Mucosa of gallbladder (tissue), 1 donor: ENCODE measurements around the gene MC3R. TPM values are rescaled to one million over a fixed set of nuclear protein-coding genes. Genes with fewer than 3 reads are reported as not detected.

Experiments
- DNase-seq: peaks from one replicate; pipeline ENCODE4 v3.0.0-alpha.2; 2020; ENCODE audit warnings: low spot score
- total RNA-seq: library from RNA; stranded (reverse); gene quantifications from one replicate; pipeline ENCODE4 v1.2.1, GENCODE V29; 2021
- donor health status: DM: no; HTN: no; CAD: no.

The MC3R gene
- total RNA-seq, 1 donor from 2014 or later = not detected

GRCh38 chr20:56249956-56250355, 1.4 kb downstream of the MC3R start:
- no peak for DNase-seq

- no peak for DNase-seq
These were observed 9.1 kb downstream of the MC3R start for GRCh38 chr20:56257604-56258003.

GRCh38 chr20:56259948-56260347, 11.4 kb downstream of the MC3R start:
- no peak for DNase-seq

- no peak for DNase-seq
These were observed 20.0 kb downstream of the MC3R start for GRCh38 chr20:56268536-56268935.

GRCh38 chr20:56271974-56272373, 23.4 kb downstream of the MC3R start:
- no peak for DNase-seq

DNA sequence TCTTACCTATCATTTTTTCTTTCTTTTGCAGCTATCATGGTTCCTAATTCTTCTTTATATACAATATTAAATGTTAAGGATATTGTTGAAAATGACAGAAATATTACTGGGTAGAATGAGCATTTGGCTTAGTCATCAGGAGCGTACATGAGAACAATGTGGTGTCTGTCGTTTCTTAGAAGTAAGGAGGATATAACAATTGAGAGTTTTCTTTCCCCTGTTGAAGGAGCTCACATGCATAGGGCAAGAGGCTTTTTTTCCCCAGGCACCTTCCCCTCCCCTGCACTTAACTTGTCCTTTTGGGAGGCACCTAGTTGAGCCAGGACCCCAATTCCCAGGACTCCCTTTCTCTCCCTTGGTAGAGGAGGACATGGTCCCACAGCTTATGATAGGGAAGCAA, 25.0 kb downstream of the MC3R start:
- no peak for DNase-seq

- no peak for DNase-seq
These were observed 25.6 kb downstream of the MC3R start for GRCh38 chr20:56274156-56274555.

DNA sequence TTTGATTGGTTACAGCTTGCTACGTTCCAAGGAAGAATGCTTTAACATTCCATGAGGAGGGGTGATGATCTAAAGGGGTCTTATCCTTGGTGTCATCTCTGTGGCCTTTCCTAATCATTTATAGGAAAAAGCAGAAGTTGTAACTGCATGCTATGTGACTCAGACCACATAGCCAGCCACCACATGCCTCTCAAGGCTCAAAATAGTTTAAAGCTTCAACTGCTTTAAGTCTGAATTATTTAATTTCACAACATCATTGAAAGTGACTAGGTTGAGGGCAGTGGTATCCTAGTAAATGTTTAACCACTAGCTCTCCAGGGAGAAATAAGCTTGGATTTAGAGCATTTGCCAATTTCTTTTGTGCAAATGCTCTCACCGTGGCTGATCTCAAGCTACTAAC, 29.7 kb downstream of the MC3R start:
- DNase-seq = no peak

GRCh38 chr20:56285496-56285895, 37.0 kb downstream of the MC3R start:
- no peak for DNase-seq

DNA sequence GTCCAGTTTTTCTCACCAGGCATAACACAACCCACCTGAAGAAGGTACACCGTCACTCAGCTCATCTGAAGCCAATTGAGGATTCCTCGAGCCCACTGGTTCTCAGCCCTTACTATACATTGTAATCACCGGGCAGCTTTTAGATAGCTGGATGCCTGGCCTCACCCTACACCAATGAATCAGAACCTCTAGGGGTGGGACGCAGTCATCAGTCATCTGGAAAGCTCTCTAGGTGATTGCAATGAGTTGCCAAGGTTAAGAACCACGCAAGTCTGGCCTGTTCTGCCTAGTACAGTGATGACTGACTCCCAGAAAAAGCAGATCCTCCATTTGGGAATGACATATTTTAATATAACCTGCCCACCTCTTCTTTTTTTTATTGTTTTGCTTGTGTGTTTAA, 41.1 kb downstream of the MC3R start:
- no peak for DNase-seq

DNA sequence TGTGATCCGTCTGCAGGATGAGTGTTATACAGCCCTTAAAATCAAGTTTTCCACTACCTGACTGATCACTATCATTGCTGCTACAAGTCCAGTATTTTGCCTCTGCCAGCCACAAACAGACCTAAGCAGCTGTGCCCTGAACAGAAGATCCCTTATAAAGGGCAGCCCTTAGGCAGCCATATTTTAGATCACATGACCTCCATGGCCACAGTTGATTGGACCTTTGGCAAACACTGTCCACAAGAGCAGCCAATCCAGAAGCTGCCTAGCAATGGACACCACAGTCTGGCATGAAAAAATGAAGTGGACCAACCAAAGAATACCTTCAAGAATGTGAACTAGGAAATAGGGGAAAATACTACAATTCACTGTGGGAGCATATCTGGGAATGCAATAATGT, 50.8 kb downstream of the MC3R start:
- no peak for DNase-seq

Other genes with a start within 250 kb of the MC3R start
- not detected for gene CBLN4, start 243.2 kb upstream of the MC3R start, total RNA-seq
- gene FAM210B, start 110.2 kb downstream of the MC3R start, total RNA-seq = 72.9 TPM
- gene AURKA, start 143.5 kb downstream of the MC3R start, total RNA-seq = 4.6 TPM
- gene CSTF1, start 143.9 kb downstream of the MC3R start, total RNA-seq = 24.1 TPM
- gene CASS4, start 163.5 kb downstream of the MC3R start, total RNA-seq = 2.0 TPM
- gene RTF2, start 219.9 kb downstream of the MC3R start, total RNA-seq = 79.2 TPM